ENCODE results near the gene SPSB1. TPM values are rescaled to one million over a fixed set of nuclear protein-coding genes. Genes with fewer than 3 reads are reported as not detected.

Gene SPSB1
- total RNA-seq, 1 experiment from 2014 or later = 33.8 TPM

GRCh38 chr1:9246215-9246614 is 46.5 kb upstream of the SPSB1 start:
- Histone ChIP-seq H3K4me2 (no peak overlapping the region), H3K27ac (no peak overlapping the region), H3K4me3 (no peak overlapping the region), H2AFZ (no peak overlapping the region), H3K27me3 (ENCODE audit: insufficient read depth, low read depth) (no peaks in the 10 kb centered on the region), H3K79me2 (ENCODE audit: low read depth) (no peaks in the 10 kb centered on the region), H3F3A (ENCODE audit: insufficient read depth, low read depth) (0 out of 2 replicates have a peak, but pooled peaks cover 4% of the 10 kb centered on the region), H3K9me2 (ENCODE audit: insufficient read depth) (no peaks in the 10 kb centered on the region), H3K9me3 (ENCODE audit: insufficient read depth, low read depth) (no peaks in the 10 kb centered on the region), H3K4me1 (replicated peaks; ENCODE audit: insufficient read depth) (peaks cover 4% of the 10 kb centered on the region; the same call in 1 of the 2 replicates), H4K20me1 (ENCODE audit: insufficient read depth) (no peaks in the 10 kb centered on the region), H3K36me3 (ENCODE audit: low read depth) (no peaks in the 10 kb centered on the region)
- TF ChIP-seq EZH2 (IDR thresholded peaks at IDR 0.05; ENCODE audit: low read depth) (no peak), CTCF (conservative IDR thresholded peaks at IDR 0.05) (no peak)
- no TSS peak for BruUV-seq (replicated peaks)
- ChIA-PET CTCF (no interaction called here), POLR2A (ENCODE audit: unreplicated experiment) (no interaction called here)
- intact Hi-C loops (cut with micrococcal nuclease; ENCODE audit: unreplicated experiment) = no loop called here
- no peak for DNase-seq

DNA sequence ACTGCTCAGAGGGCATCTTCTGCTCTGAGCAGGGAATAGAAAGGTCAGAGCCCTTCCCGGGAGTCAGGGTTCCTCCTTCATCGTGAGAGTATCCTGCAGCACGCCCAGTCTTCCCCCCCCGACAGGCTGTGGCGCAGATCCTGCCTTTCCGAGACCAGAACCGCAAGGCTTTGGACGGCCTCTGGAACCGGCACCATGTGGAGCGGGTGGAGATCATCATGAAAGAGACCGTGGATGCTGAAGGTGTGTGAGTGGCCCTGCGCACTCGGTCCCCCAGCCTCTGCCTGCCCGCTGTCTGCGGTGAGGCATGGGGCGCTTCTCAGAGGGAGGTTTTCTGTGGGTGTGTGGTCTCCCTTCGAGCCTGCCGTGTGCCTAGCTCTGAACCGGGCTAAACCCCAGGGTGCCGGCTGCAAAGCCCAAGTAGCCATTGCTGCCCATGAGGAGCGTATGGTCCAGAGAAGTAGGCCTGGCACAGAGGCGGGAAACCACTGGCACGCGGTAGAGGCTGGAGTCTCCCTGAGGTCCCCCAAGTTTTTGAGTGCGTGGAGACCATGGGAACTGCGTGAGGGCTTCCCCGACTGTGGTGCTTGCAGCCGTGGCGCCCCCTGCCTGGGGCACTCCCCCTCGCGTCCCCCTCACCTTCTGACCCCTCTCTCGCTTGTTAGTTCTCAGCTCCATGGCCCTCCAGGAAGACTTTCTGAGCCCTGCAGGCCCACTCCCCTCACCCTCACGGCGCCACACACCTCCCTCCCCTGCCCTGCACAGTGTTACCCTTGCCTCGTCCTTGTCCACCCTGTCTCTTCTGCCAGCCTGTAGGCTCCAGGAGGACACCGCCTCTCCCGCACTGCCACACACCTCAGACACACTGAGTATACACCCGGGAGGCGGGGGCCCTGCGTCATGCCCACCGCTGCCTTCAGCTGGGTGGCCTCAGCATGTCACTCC is 45.6 kb upstream of the SPSB1 start:
- H3K79me2 ChIP-seq (ENCODE audit: low read depth) = no peaks in the 10 kb centered on the region
- no peak overlapping the region for H3K27ac ChIP-seq
- H4K20me1 ChIP-seq (ENCODE audit: insufficient read depth) = no peaks in the 10 kb centered on the region
- H3K9me2 ChIP-seq (ENCODE audit: insufficient read depth) = no peaks in the 10 kb centered on the region
- 0 out of 2 replicates have a peak, but pooled peaks cover 4% of the 10 kb centered on the region for H3F3A ChIP-seq (ENCODE audit: insufficient read depth, low read depth)
- H3K36me3 ChIP-seq (ENCODE audit: low read depth) = no peaks in the 10 kb centered on the region
- H3K4me1 ChIP-seq (replicated peaks; ENCODE audit: insufficient read depth) = peaks cover 4% of the 10 kb centered on the region; the same call in 1 of the 2 replicates
- H3K4me3 ChIP-seq = no peak overlapping the region
- no peak overlapping the region for H3K4me2 ChIP-seq
- CTCF ChIA-PET = interaction anchor here (0.6 kb wide), 1 partner anchor 81 kb away, joined by 5 read pairs; no protein-coding TSS in a partner anchor
- TF ChIP-seq EZH2 (IDR thresholded peaks at IDR 0.05; ENCODE audit: low read depth) (no peak), CTCF (conservative IDR thresholded peaks at IDR 0.05) (no peak)
- no peaks in the 10 kb centered on the region for H3K27me3 ChIP-seq (ENCODE audit: insufficient read depth, low read depth)
- no peak for DNase-seq
- no TSS peak for BruUV-seq (replicated peaks)
- H3K9me3 ChIP-seq (ENCODE audit: insufficient read depth, low read depth) = no peaks in the 10 kb centered on the region
- no peak overlapping the region for H2AFZ ChIP-seq
- POLR2A ChIA-PET (ENCODE audit: unreplicated experiment) = no interaction called here
- intact Hi-C loops (cut with micrococcal nuclease; ENCODE audit: unreplicated experiment) = no loop called here

- ChIA-PET POLR2A (ENCODE audit: unreplicated experiment) (no interaction called here), CTCF (no interaction called here)
- H3K9me3 ChIP-seq (ENCODE audit: insufficient read depth, low read depth) = no peaks in the 10 kb centered on the region
- H4K20me1 ChIP-seq (ENCODE audit: insufficient read depth) = no peaks in the 10 kb centered on the region
- H3K79me2 ChIP-seq (ENCODE audit: low read depth) = no peaks in the 10 kb centered on the region
- H3K4me1 ChIP-seq (replicated peaks; ENCODE audit: insufficient read depth) = peaks cover 4% of the 10 kb centered on the region; the same call in 1 of the 2 replicates
- H3K4me2 ChIP-seq = no peak overlapping the region
- BruUV-seq (replicated peaks) = no TSS peak
- H2AFZ ChIP-seq = no peak overlapping the region
- H3K4me3 ChIP-seq = no peak overlapping the region
- no peaks in the 10 kb centered on the region for H3K9me2 ChIP-seq (ENCODE audit: insufficient read depth)
- intact Hi-C loops (cut with micrococcal nuclease; ENCODE audit: unreplicated experiment) = no loop called here
- DNase-seq = no peak
- TF ChIP-seq CTCF (conservative IDR thresholded peaks at IDR 0.05) = no peak
- no peak for TF ChIP-seq EZH2 (IDR thresholded peaks at IDR 0.05; ENCODE audit: low read depth)
- 0 out of 2 replicates have a peak, but pooled peaks cover 4% of the 10 kb centered on the region for H3F3A ChIP-seq (ENCODE audit: insufficient read depth, low read depth)
- no peaks in the 10 kb centered on the region for H3K27me3 ChIP-seq (ENCODE audit: insufficient read depth, low read depth)
- H3K36me3 ChIP-seq (ENCODE audit: low read depth) = no peaks in the 10 kb centered on the region
- H3K27ac ChIP-seq = no peak overlapping the region
Observed at GRCh38 chr1:9247894-9248293, 44.8 kb upstream of the SPSB1 start.
